GM23248 (cell line): ENCODE data around the gene LAMA4. TPM values are rescaled to one million over a fixed set of nuclear protein-coding genes. Genes with fewer than 3 reads are reported as not detected.
A peak's percentile ranks its signal among the peaks of the same experiment; 100 is the strongest.

Source experiments
- DNase-seq: peaks from one replicate; pipeline ENCODE4 v3.0.0-alpha.2; 2015
- H2AFZ ChIP-seq: fragments of 200-600 bp; sonication (generic); 2 replicates; pipeline ENCODE4 v1.6.1; 2016; ENCODE audit warnings: antibody characterized with exemption
- H3F3A ChIP-seq: fragments of 200-600 bp; sonication (generic); 2 replicates; pipeline ENCODE4 v1.6.1; 2016; ENCODE audit warnings: mild to moderate bottlenecking, antibody characterized with exemption, mixed run types; ENCODE audit not compliant: insufficient read depth
- H3K27ac ChIP-seq: fragments of 200-600 bp; sonication (generic); 2 replicates; pipeline ENCODE4 v1.5.1; 2016; ENCODE audit warnings: mild to moderate bottlenecking
- H3K27me3 ChIP-seq: fragments of 200-600 bp; sonication (generic); replicated peaks from 2 replicates; pipeline ENCODE4 v1.6.1; 2016; ENCODE audit warnings: mild to moderate bottlenecking; ENCODE audit not compliant: insufficient read depth
- H3K36me3 ChIP-seq: fragments of 200-600 bp; sonication (generic); 2 replicates; pipeline ENCODE4 v1.6.1; 2016; ENCODE audit warnings: low read depth, mild to moderate bottlenecking
- H3K4me1 ChIP-seq: fragments of 200-600 bp; sonication (generic); 2 replicates; pipeline ENCODE4 v1.6.1; 2016; ENCODE audit warnings: mild to moderate bottlenecking; ENCODE audit not compliant: insufficient read depth
- H3K4me2 ChIP-seq: fragments of 200-600 bp; sonication (generic); one replicate; pipeline ENCODE4 v1.6.1; 2016; ENCODE audit warnings: mild to moderate bottlenecking; ENCODE audit not compliant: unreplicated experiment
- H3K4me3 ChIP-seq: fragments of 200-600 bp; sonication (generic); 2 replicates; pipeline ENCODE4 v1.5.1; 2016; ENCODE audit warnings: mild to moderate bottlenecking
- H3K79me2 ChIP-seq: fragments of 200-600 bp; sonication (generic); 2 replicates; pipeline ENCODE4 v1.6.1; 2016; ENCODE audit warnings: mild to moderate bottlenecking; ENCODE audit not compliant: insufficient read depth
- H3K9ac ChIP-seq: fragments of 200-600 bp; sonication (generic); 2 replicates; pipeline ENCODE4 v1.6.1; 2016; ENCODE audit warnings: mild to moderate bottlenecking
- H3K9me2 ChIP-seq: fragments of 200-600 bp; sonication (generic); 2 replicates; pipeline ENCODE4 v1.6.1; 2016; ENCODE audit warnings: mixed run types, mild to moderate bottlenecking, moderate library complexity; ENCODE audit not compliant: insufficient read depth
- H3K9me3 ChIP-seq: fragments of 200-600 bp; sonication (generic); one replicate; pipeline ENCODE4 v1.6.1; 2017; ENCODE audit warnings: low read depth
- H4K20me1 ChIP-seq: fragments of 200-600 bp; sonication (generic); 2 replicates; pipeline ENCODE4 v1.6.0; 2016; ENCODE audit not compliant: insufficient read depth
- EZH2 ChIP-seq: fragments of 200-600 bp; sonication (generic); IDR thresholded peaks from 2 replicates; pipeline ENCODE4 v1.6.1; 2018; ENCODE audit warnings: antibody characterized with exemption, mild to moderate bottlenecking; ENCODE audit not compliant: insufficient read depth, poor library complexity, severe bottlenecking
- EZH2phosphoT487 ChIP-seq: fragments of 200-600 bp; sonication (generic); IDR thresholded peaks from 2 replicates; pipeline ENCODE4 v1.6.1; 2018; ENCODE audit warnings: antibody characterized with exemption, moderate library complexity, mild to moderate bottlenecking, low read depth; ENCODE audit not compliant: insufficient read depth
- WGBS, 2 experiments: methylation state at CpG; one replicate each; pipeline ENCODE4 v1.1.6; 2015 to 2017; ENCODE audit warnings: low lambda C conversion rate in 2 of 2, low coverage in 1 of 2; ENCODE audit errors: missing lambda C conversion rate in 2 of 2; 5-methylcytosine and 5-hydroxymethylcytosine counted together
- in situ Hi-C: fragments of 300-500 bp; cut with MboI; formaldehyde crosslinking; loops from 2 replicates; pipeline ENCODE4 v1.15.0; 2020
- polyA plus RNA-seq: library from polyadenylated mRNA; unstranded; fragments of >200 nt; fragmentation: Nextera tagmentation; extraction: Ambion mirVana; gene quantifications from 2 replicates; pipeline ENCODE4 v1.2.1, GENCODE V29; 2016
- total RNA-seq: library from RNA; depleted of rRNA; stranded (reverse); fragments of >200 nt; shearing (Covaris generic); gene quantifications from 2 replicates; pipeline ENCODE4 v1.2.3, GENCODE V29; 2014

LAMA4 gene
- total and polyA plus RNA-seq, 2 experiments from 2014 or later: 331 to 429 TPM

DNA sequence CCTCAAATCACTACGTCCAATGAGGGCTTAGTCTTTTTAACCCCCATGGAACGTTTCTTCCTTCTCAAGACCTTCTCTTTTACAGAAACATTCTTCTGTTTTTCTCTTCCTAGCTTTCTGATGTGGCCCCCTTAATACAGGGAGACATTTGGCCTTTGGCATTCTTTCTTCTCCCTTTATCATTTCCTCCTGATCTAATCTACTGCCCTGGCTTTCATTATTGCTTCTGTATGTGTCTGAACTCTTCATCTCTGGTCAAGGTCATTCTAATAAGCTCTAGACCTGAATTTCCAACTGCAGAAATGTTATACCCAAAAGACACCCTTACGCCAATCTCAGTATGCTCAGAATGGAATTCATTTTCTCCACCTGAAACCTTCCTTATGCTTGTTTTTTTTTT lies 18.4 kb upstream of the LAMA4 start:
- Histone ChIP-seq H3K27me3 (no peaks in the 10 kb centered on the region), H3K27ac (no peak overlapping the region), H2AFZ (no peak overlapping the region), H3K9me3 (no peaks in the 10 kb centered on the region), H3K4me2 (no peak overlapping the region), H4K20me1 (no peaks in the 10 kb centered on the region), H3F3A (peaks cover 17% of the 10 kb centered on the region), H3K9ac (no peak overlapping the region), H3K4me1 (peaks cover 17% of the 10 kb centered on the region), H3K9me2 (no peaks in the 10 kb centered on the region), H3K79me2 (no peaks in the 10 kb centered on the region), H3K36me3 (no peaks in the 10 kb centered on the region), H3K4me3 (no peak overlapping the region)
- TF ChIP-seq EZH2: no peak
- TF ChIP-seq EZH2phosphoT487: no peak
- in situ Hi-C loops: no loop called here
- DNase-seq: no peak
- WGBS, 2 experiments: 96 to 98% methylated on average over 3 of the region's 3 CpGs

GRCh38 chr6:112270756-112271155 lies 16.4 kb upstream of the LAMA4 start:
- in situ Hi-C loops: no loop called here
- Histone ChIP-seq H3K36me3 (no peaks in the 10 kb centered on the region), H3K4me2 (no peak overlapping the region), H2AFZ (0 out of 2 replicates have a peak overlapping the region, but pooled peaks have one; percentile 12), H4K20me1 (no peaks in the 10 kb centered on the region), H3F3A (peaks cover 17% of the 10 kb centered on the region), H3K4me3 (no peak overlapping the region), H3K9me3 (no peaks in the 10 kb centered on the region), H3K79me2 (no peaks in the 10 kb centered on the region), H3K9ac (no peak overlapping the region), H3K4me1 (peaks cover 20% of the 10 kb centered on the region), H3K27me3 (no peaks in the 10 kb centered on the region), H3K27ac (no peak overlapping the region), H3K9me2 (no peaks in the 10 kb centered on the region)
- TF ChIP-seq EZH2: no peak
- 31 to 39% methylated on average over 1 of the region's 1 CpG for WGBS, 2 experiments
- no peak for DNase-seq

- 70 to 72% methylated on average over 3 of the region's 3 CpGs for WGBS, 2 experiments
- Histone ChIP-seq H3K9me3 (no peaks in the 10 kb centered on the region), H3F3A (peaks cover 17% of the 10 kb centered on the region), H3K4me3 (no peak overlapping the region), H4K20me1 (no peaks in the 10 kb centered on the region), H3K4me1 (peaks cover 20% of the 10 kb centered on the region), H3K4me2 (no peak overlapping the region), H3K27me3 (no peaks in the 10 kb centered on the region), H3K9me2 (no peaks in the 10 kb centered on the region), H3K9ac (no peak overlapping the region), H2AFZ (no peak overlapping the region), H3K27ac (no peak overlapping the region), H3K36me3 (no peaks in the 10 kb centered on the region), H3K79me2 (no peaks in the 10 kb centered on the region)
- DNase-seq: no peak
- TF ChIP-seq EZH2: no peak
- TF ChIP-seq EZH2phosphoT487: no peak
- in situ Hi-C loops: no loop called here
These were observed 15.7 kb upstream of the LAMA4 start for GRCh38 chr6:112269979-112270566.

DNA sequence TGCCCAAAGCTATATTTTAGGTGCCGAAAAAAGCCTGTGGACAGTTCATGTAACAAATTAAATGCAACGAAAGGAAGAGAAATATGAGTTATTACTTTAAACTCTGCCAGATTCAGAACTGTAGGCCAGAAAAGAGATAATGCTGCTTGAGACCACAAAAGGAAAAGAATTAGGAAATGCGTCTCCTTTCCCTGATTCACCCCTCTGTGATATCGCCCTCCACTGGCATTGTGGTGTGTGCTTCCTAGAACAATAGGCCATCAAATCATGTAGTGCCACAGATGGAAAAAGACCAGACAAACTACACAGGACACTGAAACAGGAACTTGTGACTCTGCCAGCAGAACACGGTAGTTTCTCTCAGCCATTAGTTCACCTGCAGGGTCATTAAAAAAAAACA lies 14.7 kb upstream of the LAMA4 start:
- Histone ChIP-seq H3K9ac (peak overlapping the region; percentile 34), H3K36me3 (no peaks in the 10 kb centered on the region), H3K9me2 (no peaks in the 10 kb centered on the region), H3K4me2 (peak overlapping the region; percentile 68), H3K27me3 (no peaks in the 10 kb centered on the region), H3K79me2 (no peaks in the 10 kb centered on the region), H3F3A (peaks cover 17% of the 10 kb centered on the region), H3K27ac (peak overlapping the region; percentile 38), H3K4me1 (peaks cover 20% of the 10 kb centered on the region), H4K20me1 (no peaks in the 10 kb centered on the region), H2AFZ (peak overlapping the region; percentile 72), H3K4me3 (peak overlapping the region; percentile 20), H3K9me3 (no peaks in the 10 kb centered on the region)
- in situ Hi-C loops: no loop called here
- TF ChIP-seq EZH2phosphoT487 (no peak), EZH2 (no peak)
- 22 to 25% methylated on average over 5 of the region's 5 CpGs for WGBS, 2 experiments
- peak; percentile 76 for DNase-seq
